ENCODE results near the gene STX17. TPM values are rescaled to one million over a fixed set of nuclear protein-coding genes. Genes with fewer than 3 reads are reported as not detected.
"Not testable (repeated sequence)": the region's sequence is repeated elsewhere in the genome, so short reads cannot be mapped to it uniquely, and the experiment has no call there.

The STX17 gene
- polyA plus RNA-seq, 4 donors = 24.4 to 32.9 (median 30.8) TPM

- DNase-seq (ENCODE audit: low read depth in 4 of 4, low spot score in 3 of 4) = no peak
Measured at GRCh38 chr9:99966716-99967115, 60.3 kb downstream of the STX17 start.

- DNase-seq (ENCODE audit: low read depth in 4 of 4, low spot score in 3 of 4) = no peak
Measured at GRCh38 chr9:99967457-99967856, 61.0 kb downstream of the STX17 start.

GRCh38 chr9:99970481-99970880, 64.0 kb downstream of the STX17 start:
- DNase-seq (ENCODE audit: low read depth in 4 of 4, low spot score in 3 of 4) = no peak

- DNase-seq (ENCODE audit: low read depth in 4 of 4, low spot score in 3 of 4) = no peak
Measured at GRCh38 chr9:99971410-99971809, 65.0 kb downstream of the STX17 start.

- no peak for DNase-seq (ENCODE audit: low read depth in 4 of 4, low spot score in 3 of 4)
Measured at GRCh38 chr9:99973455-99973854, 67.0 kb downstream of the STX17 start.

GRCh38 chr9:99977033-99977792, 70.8 kb downstream of the STX17 start:
- DNase-seq (ENCODE audit: low read depth in 4 of 4, low spot score in 3 of 4) = no peak

GRCh38 chr9:99978221-99978620, 71.8 kb downstream of the STX17 start:
- DNase-seq (ENCODE audit: low read depth in 4 of 4, low spot score in 3 of 4) = no peak

- no peak for DNase-seq (ENCODE audit: low read depth in 4 of 4, low spot score in 3 of 4)
Measured at GRCh38 chr9:99980598-99980997, 74.1 kb downstream of the STX17 start.

GRCh38 chr9:99986642-99987041, 80.2 kb downstream of the STX17 start:
- no peak for DNase-seq (ENCODE audit: low read depth in 4 of 4, low spot score in 3 of 4)

GRCh38 chr9:99990508-99990907, 84.1 kb downstream of the STX17 start:
- DNase-seq (ENCODE audit: low read depth in 4 of 4, low spot score in 3 of 4) = not testable (repeated sequence)

GRCh38 chr9:99998266-99998665, 91.8 kb downstream of the STX17 start:
- no peak for DNase-seq (ENCODE audit: low read depth in 4 of 4, low spot score in 3 of 4)

GRCh38 chr9:99998866-99999265, 92.4 kb downstream of the STX17 start:
- no peak for DNase-seq (ENCODE audit: low read depth in 4 of 4, low spot score in 3 of 4)

GRCh38 chr9:99999797-100000196, 93.3 kb downstream of the STX17 start:
- no peak for DNase-seq (ENCODE audit: low read depth in 4 of 4, low spot score in 3 of 4)

- no peak for DNase-seq (ENCODE audit: low read depth in 4 of 4, low spot score in 3 of 4)
Measured at GRCh38 chr9:100011062-100011681, 104.7 kb downstream of the STX17 start.

GRCh38 chr9:100012279-100012678, 105.8 kb downstream of the STX17 start:
- DNase-seq (ENCODE audit: low read depth in 4 of 4, low spot score in 3 of 4) = no peak

- DNase-seq (ENCODE audit: low read depth in 4 of 4, low spot score in 3 of 4) = no peak
Measured at GRCh38 chr9:100013573-100013972, 107.1 kb downstream of the STX17 start.

GRCh38 chr9:100014846-100015245, 108.4 kb downstream of the STX17 start:
- DNase-seq (ENCODE audit: low read depth in 4 of 4, low spot score in 3 of 4) = no peak

GRCh38 chr9:100019541-100019940, 113.1 kb downstream of the STX17 start:
- no peak for DNase-seq (ENCODE audit: low read depth in 4 of 4, low spot score in 3 of 4)

Data from left renal pelvis (tissue), 4 donors.